ENCODE measurements around the gene OR4Q3.
"Not testable (repeated sequence)": the region's sequence is repeated elsewhere in the genome, so short reads cannot be mapped to it uniquely, and the experiment has no call there.

Gene OR4Q3

DNA sequence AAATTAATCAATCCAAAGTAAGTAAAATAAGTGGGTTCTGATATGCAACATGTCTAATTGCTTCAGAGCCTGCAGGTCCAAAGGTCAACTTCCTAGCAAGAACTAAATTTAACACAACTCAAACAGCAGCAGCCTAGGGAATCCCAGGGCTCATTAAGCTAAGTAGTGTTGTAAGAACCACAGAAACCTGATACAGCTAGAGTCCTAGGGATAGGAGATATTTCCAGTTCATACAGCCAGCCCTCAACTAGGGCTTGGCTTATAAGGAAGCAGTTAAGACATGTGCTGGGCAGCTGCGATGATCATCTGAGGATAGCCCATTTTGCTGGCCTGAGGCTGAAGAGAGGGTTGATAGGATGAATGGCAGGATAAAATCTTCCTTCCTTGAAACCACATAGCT is at the start of gene OR4Q3:
Gene OR4Q3, plus strand, starts transcription at position 316 of the 400 bp plus-strand sequence.
- no peak for DNase-seq

DNA sequence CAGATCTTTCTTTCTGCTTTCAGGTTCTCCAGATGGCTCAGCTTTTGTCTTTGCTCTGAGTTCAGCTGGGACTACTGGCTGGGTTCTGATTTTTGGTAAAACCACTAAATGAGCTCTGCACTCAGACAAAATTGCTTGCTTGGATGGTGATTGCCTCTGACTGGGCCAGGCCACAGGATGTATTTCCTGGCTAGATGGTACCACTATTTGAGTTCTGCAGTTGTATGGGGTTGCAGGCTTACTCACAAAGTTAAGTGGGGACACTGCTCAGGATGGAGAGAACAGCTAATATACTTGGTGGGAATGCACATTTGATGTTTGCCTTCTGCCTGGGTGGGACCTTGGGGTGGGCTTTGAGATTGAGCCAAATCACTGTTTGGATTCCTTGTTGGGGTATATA is 14.0 kb upstream of the OR4Q3 start:
- DNase-seq = no peak

DNA sequence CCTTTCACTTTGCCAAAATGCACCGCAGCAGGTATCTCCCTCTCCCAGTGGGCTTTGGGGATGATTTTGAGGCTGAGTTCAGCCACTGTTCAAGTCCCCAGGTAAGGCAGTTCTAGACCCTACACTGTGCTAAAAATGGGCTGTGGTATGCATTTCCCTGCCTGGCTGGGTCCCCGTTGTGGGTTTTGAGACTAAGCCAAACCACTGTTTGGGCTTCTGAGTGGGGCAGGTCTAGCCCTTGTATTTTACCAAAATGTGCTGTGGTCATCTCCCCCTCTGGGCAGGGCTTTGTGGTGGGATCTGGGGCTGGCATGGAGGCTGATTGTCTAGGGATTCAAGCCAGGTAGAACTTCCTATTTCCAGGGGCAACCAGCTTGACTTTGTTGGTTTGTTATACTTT is 13.6 kb upstream of the OR4Q3 start:
- no peak for DNase-seq

DNA sequence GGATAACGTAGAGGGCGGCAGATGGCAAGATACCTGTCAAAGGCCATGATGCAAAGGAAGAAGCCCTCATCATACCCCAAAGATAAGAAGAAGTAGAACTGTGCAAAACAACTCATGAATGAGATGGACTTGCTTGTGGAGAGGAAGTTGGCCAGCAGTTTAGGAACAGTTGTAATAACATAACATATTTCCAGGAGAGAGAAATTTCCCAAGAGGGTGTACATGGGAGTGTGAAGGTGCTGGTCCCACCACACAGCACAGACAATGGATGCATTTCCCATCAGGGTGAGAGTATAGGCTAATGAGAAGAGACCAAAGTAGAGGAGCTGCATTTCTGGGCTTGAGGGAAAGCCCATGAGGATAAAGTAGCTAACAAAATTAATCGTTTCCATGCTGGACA is 9.5 kb upstream of the OR4Q3 start:
- not testable (repeated sequence) for DNase-seq

DNA sequence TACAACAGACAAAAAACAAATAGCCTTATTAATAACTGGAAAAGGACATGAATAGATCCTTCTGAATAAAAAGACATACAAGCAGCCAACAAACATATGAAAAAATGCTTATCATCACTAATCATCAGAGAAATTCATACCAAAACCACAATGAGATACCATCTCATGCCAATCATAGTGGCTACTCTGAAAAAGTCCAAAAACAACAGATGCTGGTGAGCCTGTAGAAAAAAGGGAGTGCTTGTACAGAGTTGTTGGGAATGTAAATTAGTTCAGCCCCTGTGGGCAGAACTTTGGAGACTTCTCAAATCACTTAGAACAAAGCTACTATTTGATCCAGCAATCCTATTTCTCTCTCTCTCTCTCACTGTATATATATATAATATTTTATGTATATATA is 8.9 kb downstream of the OR4Q3 start:
- DNase-seq = not testable (repeated sequence)

DNA sequence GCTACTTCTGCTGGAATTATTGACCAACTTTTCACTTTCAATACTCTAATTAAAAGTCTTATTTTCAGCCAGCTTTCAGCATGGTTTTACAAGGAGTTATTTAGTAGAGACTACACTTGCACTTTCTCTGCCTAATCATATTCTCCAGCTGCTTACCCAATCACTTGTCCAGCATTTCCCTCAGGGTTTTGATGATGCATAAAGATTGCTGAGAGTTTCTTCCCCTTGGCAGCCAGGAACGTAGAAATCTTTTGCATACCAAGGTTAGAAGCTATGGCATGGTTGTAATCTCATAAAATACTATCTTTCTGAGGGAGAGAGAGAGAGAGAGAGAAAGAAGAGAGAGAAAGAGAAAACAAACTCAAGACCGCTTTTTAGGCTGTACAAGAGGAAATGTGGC is 10.8 kb downstream of the OR4Q3 start:
- DNase-seq = no peak

DNA sequence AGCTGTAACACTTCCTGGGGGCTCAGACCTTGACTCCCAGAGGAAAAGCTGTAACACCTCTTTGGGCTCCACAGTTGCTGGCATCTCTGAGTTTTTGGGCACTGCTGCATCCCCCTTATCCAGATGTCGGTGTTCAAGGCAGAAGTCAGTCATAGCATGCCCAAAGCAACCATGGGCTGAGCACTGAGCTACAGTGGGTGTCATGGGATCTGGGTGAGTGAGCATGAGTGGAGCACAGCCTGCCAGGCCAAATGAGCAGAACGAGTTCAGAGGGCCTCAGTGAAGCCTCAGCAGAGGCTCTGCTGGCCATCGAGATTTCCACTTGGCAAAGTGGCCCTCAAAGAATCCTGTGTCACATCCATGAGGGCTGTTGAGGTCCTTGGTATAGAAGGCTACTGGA is 28.1 kb downstream of the OR4Q3 start:
- DNase-seq = not testable (repeated sequence)

DNA sequence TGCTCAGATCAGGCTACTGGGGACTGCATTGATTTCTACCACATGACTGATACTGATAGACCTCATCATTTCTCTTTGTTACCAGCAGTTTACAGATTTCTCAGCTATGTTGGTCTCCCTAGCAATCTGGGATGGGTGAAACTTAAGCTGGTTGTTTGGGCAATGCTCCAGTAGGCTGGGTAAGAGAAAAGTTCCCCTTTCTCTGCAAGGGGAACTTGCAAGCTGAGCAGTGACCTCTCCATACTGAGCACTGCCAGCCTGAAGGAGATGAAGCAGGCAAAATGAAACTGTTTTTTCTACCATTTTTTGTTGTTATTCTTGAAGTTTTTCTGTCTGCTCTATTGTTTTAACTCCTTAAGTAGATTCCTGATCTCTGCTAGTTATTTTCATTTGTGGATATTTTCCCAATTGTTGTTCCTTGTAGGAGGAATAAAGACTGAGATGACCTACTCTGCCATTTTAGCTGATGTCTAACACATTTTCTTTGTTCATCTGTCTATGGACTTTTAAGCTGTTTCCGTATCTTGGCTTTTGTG is 28.6 kb downstream of the OR4Q3 start:
- DNase-seq = no peak

DNA sequence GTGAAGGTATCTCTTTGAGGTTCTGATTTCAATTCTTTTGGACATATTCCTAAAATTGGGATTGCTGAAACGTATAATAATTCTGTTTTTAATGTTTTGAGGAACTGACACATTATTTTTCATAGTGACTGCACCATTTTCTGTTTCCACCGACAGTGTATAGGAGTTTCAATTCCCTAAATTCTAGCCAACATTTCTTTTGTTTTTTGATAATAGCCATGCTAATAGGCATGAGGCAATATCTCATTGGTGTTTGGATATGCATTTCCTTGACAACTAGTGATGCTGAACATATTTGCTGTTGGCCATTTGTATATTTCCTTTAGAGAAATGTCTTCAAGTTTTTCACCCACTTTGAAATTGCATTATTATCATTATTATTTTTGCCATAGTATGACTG is 29.1 kb downstream of the OR4Q3 start:
- DNase-seq = not testable (repeated sequence)

DNA sequence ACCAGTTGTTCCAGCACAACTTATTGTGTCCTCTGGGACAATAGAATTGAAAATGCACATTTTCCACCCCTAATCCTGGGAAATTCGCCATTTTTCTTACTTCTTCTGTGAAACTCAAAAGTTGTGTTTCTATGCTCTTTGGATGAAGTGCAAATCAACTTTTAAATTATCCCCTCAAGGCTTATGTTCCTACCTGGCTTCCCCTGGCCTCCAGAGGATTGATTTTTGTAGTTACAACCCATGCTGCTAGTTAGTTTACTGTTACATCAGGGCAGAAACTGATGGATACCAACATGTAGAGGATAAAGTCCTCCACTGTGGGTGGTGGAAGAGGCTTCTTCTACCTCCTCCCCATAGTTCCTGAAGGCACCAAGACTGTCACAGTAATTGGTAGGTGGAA is 29.8 kb downstream of the OR4Q3 start, which contains the start of gene OR4M1:
Gene OR4M1, plus strand, starts transcription at position 301 of the 400 bp plus-strand sequence. CDS start 6,819 bp downstream, outside the sequence.
- not testable (repeated sequence) for DNase-seq

DNA sequence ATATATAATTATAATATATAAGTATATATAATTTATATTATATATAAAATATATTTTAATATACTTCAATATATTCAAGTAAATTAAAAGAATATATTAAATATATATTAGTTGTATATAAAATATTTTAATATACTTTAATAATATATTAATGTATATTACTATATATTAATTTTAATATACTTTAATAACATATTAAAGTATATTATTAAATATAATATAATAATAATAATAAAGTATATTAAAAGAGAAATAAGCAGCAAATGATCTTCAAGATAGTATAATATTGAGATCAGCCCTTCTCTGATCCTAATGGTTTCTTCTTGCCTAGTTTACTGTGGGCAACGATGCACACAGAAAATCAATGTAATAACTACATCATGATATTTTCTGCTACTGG is 32.2 kb downstream of the OR4Q3 start:
- no peak for DNase-seq

DNA sequence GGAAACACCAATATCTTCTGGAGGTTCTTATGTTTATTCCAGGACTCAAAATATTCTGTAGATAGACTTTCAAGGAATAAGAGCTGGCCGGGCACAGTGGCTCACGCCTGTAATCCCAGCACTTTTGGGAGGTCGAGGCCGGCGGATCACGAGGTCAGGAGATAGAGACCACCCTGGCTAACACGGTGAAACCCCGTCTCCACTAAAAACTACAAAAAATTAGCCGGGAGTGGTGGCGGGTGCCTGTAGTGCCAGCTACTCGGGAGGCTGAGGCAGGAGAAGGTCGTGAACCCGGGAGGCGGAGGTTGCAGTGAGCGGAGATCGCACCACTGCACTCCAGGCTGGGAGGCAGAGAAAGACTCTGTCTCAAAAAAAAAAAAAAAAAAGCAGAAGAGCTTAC is 42.5 kb downstream of the OR4Q3 start:
- not testable (repeated sequence) for DNase-seq

DNA sequence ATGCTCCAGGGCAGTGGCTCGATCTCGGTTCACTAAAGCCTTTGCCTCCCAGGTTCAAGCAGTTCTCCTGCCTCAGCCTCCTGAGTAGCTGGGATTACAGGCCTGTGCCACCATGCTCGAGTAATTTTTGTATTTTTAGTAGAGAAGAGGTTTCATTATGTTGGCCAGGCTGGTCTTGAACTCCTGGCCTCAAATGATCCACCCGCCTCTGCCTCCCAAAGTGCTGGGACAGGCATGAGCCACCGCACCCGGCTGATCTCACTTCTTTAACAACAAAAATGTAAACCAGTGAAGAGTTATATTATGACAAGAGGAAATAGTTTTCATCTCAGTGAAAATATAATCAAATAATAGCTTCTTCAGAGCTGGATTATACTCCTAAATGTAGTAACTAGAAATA is 43.9 kb downstream of the OR4Q3 start:
- DNase-seq = not testable (repeated sequence)

DNA sequence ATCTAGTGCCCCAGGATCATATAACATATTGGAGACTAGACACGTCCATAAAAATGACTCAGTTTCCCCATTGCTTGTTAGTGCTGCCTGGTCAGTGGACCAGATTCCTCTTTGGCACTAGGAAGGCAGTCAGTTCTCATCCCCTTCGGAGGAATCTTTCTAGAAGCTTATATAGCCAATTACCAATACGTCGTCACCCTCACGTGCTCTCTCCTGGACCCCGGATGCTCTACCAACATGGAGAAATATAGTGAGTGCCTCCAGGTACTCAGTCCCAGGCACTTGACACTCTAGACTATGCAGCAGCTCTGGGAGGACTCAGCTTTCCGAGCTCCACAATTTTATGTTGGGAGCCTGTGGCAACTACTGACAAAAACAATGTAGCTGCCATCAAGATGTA is 44.8 kb downstream of the OR4Q3 start:
- DNase-seq = not testable (repeated sequence)

DNA sequence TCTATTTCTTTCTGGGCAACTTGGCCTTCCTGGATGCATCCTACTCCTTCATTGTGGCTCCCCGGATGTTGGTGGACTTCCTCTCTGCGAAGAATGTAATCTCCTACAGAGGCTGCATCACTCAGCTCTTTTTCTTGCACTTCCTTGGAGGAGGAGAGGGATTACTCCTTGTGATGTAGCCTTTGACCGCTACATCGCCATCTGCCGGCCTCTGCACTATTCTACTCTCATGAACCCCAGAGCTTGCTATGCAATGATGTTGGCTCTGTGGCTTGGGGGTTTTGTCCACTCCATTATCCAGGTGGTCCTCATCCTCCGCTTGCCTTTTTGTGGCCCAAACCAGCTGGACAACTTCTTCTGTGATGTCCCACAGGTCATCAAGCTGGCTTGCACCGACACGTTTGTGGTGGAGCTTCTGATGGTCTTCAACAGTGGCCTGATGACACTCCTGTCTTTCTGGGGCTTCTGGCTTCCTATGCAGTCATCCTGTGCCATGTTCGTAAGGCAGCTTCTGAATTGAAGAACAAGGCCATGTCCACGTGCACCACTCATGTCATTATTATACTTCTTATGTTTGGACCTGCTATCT is 53.2 kb downstream of the OR4Q3 start:
- not testable (repeated sequence) for DNase-seq
